ENCODE data around the gene ARCN1.

Gene ARCN1

DNA sequence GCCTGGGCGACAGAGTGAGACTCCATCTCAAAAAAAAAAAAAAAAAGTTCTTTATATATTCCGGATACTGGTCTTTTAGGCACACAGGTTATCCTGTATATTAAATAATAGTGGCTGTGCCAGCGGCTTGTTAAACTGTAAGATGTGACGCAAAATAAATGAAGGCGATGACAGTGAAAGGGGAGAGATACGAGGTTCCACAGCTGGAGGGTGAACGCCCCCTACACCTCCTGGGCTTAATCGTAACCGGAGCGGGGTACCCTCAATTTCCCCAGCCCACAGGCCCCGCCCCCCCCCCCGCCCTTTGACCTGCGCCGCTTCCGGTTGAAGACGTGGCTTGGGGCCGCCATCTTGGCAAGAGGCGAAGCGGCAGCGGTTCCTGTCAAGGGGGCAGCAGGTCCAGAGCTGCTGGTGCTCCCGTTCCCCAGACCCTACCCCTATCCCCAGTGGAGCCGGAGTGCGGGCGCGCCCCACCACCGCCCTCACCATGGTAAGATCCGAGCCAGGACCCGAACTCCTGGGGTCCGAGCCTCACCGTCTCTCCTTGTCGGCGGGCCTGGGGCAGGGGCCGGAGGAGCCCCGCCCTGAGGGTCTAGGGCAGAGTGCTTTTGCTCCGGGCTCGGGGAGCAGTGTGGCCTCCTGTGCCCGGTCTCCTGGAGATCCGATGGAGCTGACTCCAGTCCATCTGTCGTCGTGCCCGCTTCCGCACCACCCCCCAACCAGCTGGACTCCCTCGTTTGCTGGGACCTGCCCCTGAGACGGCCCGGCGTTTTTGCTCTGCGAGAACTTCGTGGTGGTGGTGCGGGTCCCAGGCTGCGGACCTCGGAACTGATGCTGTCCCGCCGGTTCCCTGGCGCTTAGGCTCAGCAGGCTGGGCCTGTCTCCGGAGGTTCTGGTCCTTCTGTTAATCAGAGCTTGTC lies at the start of gene ARCN1:
Gene ARCN1 (plus strand): TSS at position 349 of the 920 bp plus-strand sequence. CDS start 139 bp downstream, at position 488.
- DNase-seq (ENCODE audit: low read depth), result no peak

DNA sequence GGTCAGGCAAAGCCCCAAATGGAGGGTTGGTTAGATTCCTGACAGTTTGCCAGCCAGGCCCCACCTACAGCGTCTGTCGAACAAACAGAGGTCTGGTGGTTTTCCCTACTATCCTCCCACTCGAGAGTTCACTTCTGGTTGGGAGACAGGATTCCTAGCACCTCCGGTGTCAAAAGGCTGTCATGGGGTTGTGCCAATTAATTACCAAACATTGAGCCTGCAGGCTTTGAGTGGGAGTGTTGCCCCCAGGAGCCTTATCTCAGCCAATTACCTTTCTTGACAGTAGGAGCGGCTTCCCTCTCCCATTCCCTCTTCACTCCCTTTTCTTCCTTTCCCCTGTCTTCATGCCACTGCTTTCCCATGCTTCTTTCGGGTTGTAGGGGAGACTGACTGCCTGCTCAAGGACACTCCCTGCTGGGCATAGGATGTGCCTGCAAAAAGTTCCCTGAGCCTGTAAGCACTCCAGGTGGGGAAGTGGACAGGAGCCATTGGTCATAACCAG lies 49.6 kb upstream of the ARCN1 start:
- DNase-seq (ENCODE audit: low read depth), result no peak

DNA sequence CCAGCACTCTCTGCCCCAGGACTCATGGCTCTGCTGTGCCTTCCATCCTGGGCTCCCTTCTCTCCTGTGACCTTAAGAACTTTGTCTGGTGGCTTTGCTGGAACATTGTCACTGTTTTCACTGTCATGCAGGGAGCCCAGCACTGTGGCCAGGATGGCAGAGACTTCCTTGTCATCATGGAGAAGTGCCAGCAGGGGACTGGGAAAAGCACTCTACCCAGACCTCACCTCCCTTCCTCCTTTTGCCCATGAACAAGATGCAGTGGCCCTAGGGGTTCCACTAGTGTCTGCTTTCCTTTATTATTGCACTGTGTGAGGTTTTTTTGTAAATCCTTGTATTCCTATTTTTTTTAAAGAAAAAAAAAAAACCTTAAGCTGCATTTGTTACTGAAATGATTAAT lies 47.9 kb upstream of the ARCN1 start:
- DNase-seq (ENCODE audit: low read depth), result no peak

DNA sequence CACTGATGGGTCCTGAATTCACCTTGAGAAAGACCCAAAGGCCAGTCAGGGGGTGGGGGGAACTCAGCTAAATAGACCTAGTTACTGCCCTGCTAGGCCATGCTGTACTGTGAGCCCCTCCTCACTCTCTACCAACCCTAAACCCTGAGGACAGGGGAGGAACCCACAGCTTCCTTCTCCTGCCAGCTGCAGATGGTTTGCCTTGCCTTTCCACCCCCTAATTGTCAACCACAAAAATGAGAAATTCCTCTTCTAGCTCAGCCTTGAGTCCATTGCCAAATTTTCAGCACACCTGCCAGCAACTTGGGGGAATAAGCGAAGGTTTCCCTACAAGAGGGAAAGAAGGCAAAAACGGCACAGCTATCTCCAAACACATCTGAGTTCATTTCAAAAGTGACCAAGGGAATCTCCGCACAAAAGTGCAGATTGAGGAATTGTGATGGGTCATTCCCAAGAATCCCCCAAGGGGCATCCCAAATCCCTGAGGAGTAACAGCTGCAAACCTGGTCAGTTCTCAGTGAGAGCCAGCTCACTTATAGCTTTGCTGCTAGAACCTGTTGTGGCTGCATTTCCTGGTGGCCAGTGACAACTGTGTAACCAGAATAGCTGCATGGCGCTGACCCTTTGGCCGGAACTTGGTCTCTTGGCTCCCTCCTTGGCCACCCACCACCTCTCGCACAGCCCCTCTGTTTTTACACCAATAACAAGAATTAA lies 47.3 kb upstream of the ARCN1 start:
- DNase-seq (ENCODE audit: low read depth), result no peak

DNA sequence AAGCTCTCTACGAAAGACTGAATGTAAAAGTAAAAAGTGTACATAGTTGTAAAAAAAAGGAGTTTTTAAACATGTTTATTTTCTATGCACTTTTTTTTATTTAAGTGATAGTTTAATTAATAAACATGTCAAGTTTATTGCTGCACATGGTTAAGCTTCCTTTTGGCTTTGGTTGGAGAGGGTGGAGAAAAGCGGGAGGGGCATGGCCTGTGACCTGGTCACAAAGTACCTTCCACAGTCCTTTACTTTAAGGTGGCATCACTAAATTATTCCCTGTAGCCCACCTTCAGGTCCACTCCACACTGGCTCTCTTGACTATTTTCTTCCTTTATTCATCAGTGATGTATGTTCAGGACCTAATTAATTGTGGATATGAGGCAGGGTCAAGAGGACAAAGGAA lies 45.5 kb upstream of the ARCN1 start:
- no peak for DNase-seq (ENCODE audit: low read depth)

DNA sequence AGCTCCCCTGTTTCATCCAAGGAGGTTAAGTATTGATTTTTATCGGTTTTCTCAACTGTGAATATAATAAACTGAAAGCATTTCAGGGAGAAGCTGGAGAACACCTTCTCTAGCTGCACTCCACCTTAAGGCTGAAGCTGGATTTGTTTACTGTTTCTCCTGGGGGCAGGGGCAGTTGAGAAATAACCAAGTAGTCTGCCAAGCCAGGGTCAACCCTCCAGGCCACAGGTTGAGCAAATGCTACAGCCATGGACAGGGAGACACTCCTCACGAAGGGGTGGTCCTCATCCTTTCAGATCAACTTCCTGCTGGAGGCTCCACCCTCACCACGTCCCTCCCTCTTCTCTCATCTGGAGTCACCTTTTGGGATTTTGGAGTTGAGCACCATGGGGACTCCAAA lies 45.1 kb upstream of the ARCN1 start, which contains the start of gene TTC36:
Gene TTC36 (plus strand): TSS at position 366 of the 400 bp plus-strand sequence. CDS start 21 bp downstream, at position 387.
- DNase-seq (ENCODE audit: low read depth), result no peak

DNA sequence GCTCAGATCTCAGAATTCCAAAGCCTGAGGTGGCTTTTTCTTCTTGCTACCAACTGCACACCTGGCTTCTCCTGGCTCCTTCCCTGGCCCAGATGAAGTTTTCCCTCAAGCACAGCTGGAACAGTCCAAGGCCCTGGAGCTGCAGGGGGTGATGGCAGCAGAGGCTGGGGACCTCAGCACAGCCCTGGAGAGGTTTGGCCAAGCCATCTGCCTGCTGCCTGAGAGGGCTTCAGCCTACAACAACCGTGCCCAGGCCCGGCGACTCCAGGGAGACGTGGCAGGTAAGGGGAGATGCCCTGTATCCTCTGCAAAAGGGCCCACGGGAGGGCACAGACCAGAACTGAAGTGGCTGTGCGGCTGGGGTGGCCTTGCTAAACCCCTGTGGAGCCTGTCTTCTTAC lies 43.7 kb upstream of the ARCN1 start:
- no peak for DNase-seq (ENCODE audit: low read depth)

DNA sequence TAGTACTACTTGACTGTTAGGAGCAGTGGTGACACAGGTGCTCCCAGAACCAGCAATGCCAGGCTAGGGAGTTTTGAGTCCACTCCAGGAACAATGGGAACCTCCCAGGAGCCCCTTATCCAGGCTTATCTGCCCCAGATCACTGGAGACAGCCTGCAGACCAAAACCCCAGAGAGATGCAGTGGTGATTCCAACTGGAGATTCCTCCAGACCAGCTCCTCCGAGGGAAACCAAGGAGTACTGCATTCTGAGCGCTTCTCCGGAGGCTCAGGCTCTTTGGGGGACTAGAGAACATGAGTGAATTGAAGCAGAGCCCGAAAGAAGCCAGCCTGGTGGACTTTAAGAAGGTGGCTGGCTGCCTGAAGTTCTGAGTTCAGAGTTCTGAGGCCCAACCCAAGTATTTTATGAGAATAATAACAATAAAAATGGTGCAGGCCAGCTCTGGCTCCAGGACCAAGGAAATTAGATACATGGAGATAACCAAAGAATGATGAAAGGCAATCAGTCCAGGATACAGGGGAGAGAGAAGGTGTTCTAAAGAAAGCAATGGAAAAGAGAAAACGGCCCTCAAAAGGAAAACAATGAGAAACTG lies 42.5 kb upstream of the ARCN1 start:
- DNase-seq (ENCODE audit: low read depth), result no peak

DNA sequence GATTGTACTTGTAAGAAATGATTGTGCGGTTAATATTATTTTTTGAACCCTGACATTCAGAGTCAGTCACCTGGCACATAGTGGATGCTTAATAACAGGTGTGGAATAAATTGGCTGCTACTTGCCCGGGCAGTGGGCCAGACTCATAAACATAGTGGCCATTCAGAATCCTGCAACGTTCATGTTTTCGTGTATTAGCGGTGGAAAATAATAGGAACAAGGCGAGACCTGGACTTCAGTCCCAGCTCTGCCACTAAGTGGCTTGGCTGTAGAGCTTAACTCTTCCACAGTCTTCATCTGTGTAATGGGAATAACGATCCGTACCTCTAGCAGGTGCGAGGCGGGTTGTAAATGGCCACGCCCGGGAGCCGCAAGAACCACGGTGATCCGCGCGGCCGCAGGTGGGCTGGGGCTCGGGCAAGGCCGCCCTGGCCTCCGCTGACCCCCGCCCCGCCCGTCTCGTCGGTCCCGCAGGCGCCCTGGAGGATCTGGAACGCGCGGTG lies 42.0 kb upstream of the ARCN1 start:
- DNase-seq (ENCODE audit: low read depth), result no peak

DNA sequence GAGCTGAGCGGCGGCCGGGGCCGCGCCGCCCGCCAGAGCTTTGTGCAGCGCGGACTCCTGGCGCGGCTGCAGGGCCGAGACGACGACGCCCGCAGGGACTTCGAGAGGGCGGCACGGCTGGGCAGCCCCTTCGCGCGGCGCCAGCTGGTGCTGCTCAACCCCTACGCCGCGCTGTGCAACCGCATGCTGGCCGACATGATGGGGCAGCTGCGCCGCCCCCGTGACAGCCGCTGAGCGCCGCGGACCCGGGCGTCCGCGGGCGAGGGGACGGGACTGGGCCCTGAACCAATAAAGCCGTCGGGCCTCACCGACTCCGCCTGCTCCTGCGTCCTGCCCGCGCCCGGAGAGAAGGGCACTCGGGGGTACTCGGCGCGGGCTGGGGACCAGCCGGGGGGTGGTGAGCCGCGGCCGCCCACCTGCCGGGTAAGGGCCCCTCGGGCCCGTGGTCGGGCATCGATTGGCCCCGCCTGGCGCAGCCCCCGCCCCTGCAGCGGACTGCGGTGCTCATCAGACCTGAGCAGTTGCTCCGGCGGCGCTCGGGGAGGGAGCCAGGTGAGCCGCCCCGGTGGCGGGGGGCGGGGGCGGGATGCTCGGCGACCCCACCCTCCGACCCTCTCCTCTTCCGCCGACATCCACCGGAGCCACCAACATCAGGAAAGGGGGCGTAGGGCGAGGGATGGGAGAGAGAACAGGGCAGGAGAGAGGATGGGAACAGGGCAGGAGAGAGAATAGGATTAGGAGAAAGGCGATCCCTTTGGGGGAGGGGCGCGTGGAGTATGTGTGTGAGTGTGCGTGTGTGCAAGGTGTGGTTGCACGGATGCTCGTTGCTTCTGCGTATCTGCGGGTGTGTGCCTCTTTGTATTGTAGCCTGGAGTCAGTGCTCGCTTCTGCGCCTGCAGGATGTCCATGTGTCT lies 41.3 kb upstream of the ARCN1 start, which contains the start of gene TMEM25:
Gene TMEM25 (plus strand): TSS at position 510 of the 914 bp plus-strand sequence. CDS start 610 bp downstream, outside the sequence.
- DNase-seq (ENCODE audit: low read depth), result no peak

DNA sequence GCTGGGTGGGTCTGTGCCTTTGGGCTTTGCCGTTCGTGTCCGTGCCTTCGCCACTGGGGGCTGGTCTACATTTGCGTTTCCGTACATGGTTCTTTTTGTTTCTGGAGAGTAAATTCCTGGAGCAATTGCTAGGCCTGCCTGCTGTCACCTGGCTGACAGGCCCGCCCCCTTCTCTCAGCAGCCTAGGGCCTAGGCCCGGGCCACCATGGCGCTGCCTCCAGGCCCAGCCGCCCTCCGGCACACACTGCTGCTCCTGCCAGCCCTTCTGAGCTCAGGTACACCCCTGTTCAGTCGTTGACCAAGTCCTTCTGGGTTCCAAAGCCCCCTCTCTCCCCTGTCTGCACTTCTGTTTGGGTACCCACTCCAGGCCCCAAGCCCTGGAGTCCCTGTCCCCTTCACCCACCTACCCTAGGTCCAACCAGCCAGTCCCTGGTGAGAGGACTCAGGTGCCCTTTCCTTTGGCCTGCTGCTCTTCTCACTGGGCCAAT lies 40.6 kb upstream of the ARCN1 start:
- no peak for DNase-seq (ENCODE audit: low read depth)

DNA sequence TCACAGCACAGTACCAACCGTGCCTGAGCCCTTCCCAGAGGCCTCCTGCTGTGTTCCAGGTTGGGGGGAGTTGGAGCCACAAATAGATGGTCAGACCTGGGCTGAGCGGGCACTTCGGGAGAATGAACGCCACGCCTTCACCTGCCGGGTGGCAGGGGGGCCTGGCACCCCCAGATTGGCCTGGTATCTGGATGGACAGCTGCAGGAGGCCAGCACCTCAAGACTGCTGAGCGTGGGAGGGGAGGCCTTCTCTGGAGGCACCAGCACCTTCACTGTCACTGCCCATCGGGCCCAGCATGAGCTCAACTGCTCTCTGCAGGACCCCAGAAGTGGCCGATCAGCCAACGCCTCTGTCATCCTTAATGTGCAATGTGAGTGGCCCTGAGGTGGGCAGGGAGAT lies 40.1 kb upstream of the ARCN1 start:
- no peak for DNase-seq (ENCODE audit: low read depth)

DNA sequence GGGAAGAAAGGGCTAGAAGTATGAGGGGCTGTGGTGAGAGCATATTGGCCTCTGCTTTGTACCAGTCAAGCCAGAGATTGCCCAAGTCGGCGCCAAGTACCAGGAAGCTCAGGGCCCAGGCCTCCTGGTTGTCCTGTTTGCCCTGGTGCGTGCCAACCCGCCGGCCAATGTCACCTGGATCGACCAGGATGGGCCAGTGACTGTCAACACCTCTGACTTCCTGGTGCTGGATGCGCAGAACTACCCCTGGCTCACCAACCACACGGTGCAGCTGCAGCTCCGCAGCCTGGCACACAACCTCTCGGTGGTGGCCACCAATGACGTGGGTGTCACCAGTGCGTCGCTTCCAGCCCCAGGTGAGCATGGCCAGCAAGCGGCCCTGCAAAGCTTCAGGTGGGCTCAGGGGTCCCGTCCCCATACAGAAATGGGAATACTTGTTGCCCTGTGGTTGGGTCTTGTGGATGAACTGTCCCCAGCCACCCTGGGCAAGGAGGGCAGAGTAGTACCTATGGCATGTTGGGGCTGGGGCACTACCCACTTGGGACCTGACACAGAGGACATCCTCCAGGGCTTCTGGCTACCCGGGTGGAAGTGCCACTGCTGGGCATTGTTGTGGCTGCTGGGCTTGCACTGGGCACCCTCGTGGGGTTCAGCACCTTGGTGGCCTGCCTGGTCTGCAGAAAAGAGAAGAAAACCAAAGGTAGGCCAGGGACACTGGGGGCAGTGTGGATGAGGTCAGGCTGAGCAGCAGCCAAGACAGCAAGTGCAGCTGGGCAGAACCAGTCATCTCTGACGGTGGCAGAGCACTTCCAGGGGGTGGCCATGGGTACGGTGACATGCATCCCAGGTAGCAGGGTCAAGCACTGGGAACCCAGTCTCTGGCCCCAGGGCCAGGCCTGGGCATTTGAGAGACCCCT lies 39.1 kb upstream of the ARCN1 start:
- DNase-seq (ENCODE audit: low read depth), result no peak

DNA sequence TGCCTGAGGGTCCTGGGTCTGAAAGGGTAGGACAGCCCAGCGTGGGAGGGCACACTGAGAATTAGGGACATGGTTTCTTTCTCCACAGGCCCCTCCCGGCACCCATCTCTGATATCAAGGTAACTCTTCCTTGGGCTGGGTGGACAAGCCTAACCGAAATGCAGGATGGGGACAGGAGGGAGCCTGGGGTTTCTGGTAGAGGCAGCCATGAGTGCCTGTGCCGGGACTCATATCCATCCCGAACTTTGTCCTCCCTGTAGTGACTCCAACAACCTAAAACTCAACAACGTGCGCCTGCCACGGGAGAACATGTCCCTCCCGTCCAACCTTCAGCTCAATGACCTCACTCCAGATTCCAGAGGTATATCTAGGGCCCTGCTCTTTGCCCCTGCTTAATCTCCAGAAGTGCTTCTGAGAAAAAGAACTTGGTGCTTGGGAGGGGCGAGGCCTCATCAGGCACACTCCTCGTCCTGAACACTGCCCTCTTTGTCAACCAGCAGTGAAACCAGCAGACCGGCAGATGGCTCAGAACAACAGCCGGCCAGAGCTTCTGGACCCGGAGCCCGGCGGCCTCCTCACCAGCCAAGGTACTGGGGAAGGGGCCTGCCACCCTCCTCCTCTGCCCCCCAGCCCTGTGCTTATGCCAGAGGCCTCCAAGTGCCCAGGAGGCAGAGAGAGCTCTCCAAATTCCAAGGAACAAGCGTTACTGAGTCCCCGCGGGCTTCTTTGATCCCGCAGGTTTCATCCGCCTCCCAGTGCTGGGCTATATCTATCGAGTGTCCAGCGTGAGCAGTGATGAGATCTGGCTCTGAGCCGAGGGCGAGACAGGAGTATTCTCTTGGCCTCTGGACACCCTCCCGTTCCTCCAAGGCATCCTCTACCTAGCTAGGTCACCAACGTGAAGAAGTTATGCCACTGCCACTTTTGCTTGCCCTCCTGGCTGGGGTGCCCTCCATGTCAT lies 38.2 kb upstream of the ARCN1 start:
- DNase-seq (ENCODE audit: low read depth), result no peak

DNA sequence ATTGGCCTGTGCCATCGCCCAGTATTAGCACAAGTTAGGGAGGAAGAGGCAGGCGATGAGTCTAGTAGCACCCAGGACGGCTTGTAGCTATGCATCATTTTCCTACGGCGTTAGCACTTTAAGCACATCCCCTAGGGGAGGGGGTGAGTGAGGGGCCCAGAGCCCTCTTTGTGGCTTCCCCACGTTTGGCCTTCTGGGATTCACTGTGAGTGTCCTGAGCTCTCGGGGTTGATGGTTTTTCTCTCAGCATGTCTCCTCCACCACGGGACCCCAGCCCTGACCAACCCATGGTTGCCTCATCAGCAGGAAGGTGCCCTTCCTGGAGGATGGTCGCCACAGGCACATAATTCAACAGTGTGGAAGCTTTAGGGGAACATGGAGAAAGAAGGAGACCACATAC lies 36.9 kb upstream of the ARCN1 start:
- DNase-seq (ENCODE audit: low read depth), result no peak

DNA sequence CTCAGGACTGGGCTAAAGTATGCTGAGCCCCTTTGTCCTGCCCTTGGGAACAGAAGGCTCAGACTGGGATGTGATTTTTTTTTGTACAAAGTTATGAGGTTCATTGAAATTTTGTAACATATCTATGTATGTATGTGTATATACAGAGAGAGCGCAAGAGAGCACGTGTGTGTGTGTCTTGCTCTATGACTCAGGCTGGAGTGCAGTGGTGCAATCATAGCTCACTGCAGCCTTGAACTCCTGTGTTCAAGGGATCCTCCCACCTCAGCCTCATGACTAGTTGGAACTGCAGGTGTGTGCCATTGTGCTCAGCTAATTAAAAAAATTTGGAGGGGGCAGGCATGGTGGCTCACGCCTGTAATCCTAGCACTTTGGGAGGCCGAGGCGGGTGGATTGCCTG lies 35.5 kb upstream of the ARCN1 start:
- no peak for DNase-seq (ENCODE audit: low read depth)

DNA sequence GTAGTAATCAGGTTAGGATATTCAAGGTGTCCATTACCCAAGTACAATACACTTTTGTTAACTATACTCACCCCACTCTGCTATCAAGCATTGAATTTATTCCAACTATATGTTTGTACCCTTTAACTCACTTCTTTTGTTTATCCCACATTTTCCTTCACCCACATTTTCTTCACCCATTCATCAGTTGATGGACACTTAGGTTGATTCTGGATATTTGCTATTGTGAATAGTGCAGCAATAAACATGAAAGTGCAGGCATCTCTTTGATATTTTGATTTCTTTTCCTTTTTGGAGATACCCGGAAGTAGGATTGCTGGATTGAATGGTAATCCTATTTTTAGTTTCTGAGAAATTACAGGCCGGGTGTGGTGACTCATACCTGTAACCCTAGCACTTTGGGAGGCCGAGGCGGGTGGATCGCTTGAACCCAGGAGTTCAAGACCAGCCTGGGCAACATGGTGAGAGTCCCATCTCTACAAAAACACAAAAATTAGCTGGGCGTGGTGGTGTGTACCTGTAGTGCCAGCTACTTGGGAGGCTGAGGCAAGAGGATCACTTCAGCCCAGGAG lies 34.7 kb upstream of the ARCN1 start:
- no peak for DNase-seq (ENCODE audit: low read depth)

DNA sequence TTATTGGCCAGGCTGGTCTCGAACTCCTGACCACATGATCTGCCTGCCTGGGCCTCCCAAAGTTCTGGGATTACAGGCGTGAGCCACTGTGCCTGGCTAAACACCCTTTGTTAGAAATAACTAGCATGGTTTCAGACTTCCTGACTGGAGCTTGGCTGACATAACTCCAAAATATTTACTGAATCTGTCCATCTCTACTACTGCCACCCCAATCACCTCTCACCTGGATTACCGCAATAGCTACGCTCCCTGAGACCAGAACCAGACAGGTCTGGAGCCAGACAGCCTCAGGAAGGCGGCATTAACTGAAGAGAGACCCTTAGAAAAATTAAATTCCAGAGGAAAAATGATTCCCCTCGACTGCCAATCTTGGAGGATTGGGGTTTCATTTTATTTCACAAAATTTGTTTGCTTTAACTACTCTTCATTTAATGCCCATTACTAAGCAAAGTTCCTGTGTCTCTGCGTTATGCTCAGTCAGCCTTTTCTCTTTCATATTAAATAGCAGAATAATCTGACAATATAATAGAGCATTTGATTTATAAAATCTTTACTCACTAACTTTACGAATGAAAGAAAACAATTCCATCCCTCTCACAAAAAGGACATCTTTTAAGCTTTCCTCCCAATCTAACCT lies 28.1 kb upstream of the ARCN1 start:
- no peak for DNase-seq (ENCODE audit: low read depth)

Data from non-pigmented ciliary epithelial cell (primary cell).